HG03103 (cell line): Measurements from ENCODE around the gene PIK3R3.

Experiments
- ATAC-seq: cut with Tn5 transposase; IDR thresholded peaks from one replicate; pipeline ENCODE4 v1.9.1; 2021; ENCODE audit warnings: low read depth; ENCODE audit not compliant: unreplicated experiment

Gene PIK3R3

DNA sequence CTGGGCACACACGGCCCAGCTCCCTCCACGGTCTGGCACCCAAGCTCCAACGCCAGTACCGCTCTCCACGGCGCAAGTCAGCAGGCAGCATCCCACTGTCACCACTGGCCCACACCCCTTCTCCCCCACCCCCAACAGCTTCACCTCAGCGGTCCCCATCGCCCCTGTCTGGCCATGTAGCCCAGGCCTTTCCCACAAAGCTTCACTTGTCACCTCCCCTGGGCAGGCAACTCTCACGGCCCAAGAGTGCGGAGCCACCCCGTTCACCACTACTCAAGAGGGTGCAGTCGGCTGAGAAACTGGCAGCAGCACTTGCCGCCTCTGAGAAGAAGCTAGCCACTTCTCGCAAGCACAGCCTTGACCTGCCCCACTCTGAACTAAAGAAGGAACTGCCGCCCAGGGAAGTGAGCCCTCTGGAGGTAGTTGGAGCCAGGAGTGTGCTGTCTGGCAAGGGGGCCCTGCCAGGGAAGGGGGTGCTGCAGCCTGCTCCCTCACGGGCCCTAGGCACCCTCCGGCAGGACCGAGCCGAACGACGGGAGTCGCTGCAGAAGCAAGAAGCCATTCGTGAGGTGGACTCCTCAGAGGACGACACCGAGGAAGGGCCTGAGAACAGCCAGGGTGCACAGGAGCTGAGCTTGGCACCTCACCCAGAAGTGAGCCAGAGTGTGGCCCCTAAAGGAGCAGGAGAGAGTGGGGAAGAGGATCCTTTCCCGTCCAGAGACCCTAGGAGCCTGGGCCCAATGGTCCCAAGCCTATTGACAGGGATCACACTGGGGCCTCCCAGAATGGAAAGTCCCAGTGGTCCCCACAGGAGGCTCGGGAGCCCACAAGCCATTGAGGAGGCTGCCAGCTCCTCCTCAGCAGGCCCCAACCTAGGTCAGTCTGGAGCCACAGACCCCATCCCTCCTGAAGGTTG is 97.6 kb downstream of the PIK3R3 start:
- no peak for ATAC-seq

DNA sequence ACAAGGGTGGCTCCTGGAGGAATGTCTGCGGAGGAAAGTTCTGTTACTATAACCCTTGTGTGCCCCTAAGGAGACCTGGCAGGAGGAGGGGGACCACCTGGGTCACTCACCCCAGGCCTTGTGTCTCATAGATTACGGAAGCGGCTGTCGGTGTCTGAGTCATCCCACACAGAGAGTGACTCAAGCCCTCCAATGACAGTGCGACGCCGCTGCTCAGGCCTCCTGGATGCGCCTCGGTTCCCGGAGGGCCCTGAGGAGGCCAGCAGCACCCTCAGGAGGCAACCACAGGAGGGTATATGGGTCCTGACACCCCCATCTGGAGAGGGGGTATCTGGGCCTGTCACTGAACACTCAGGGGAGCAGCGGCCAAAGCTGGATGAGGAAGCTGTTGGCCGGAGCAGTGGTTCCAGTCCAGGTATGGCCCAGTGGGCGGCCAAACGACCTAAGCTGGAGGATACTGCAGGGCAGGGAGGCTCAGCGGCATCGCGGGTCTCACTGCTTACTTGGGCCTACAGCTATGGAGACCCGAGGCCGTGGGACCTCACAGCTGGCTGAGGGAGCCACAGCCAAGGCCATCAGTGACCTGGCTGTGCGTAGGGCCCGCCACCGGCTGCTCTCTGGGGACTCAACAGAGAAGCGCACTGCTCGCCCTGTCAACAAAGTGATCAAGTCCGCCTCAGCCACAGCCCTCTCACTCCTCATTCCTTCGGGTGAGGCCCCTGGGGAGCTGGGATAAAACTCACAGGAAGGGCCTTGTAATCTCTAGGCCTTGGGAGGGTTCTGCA is 101.4 kb downstream of the PIK3R3 start:
- ATAC-seq = no peak

DNA sequence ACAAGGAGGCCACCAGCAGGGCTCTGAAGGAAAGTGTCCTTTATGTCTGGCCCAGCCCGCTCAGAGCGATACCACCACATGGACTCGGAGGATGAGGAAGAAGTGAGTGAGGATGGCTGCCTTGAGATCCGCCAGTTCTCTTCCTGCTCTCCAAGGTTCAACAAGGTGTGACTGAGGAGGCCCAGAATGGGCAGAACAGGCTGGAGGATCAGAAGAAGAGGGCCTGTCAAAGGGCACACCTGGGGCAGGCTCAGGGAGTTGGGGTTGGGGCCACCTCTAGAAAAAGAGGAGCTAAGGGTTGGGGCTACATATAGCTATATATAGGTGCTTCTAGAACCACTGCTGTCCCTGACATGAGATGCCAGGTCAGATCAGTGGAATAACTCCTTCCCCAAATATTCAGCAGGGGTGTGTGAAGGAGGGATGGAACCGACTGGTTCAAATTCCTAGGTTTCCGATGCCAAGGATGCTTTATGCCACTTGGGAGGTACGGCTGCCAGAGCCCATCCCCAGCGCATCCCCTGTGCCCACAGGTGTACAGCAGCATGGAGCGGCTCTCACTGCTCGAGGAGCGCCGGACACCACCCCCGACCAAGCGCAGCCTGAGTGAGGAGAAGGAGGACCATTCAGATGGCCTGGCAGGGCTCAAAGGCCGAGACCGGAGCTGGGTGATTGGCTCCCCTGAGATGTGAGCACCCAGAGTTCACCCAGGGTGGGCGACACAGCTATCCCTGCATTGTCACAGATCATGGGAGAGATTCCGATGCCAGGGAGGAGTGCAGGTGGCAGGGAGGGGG is 102.2 kb downstream of the PIK3R3 start:
- ATAC-seq = no peak

DNA sequence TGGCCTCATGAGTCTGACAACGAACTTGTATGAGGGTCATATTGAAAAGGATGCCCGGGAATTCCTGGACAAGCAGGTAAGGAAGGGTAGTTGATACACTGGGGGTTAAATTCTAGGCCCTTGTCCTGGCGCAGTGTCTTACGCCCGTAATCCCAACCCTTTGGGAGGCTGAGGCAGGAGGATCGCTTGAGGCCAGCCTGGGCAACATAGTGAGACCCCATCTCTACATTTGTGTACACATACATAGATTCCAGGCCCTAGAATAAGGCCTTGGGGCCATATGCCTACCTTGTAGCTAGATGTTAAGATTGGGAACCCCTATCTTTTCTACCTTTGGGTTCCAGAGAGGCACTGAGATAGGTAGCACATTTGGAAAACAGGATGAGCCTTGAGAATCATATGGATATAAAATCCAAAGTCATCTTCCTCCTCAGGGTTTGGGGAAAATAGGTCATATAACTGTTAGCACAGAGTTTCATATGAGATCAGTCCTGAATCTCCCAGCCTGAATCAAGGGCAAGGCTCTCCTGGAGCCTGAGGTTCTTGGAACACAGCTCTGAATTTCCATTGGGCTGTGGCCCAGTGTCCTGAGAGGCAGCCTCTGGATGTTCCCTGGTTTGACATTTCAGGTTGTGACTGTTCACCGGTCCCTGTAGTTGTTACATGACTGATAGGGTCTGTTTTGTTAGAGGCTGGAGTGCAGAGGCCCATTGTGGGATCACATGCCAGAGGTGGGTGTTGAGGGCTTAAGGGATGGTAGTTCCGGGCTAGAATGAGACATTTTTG is 104.4 kb downstream of the PIK3R3 start:
- ATAC-seq = no peak

DNA sequence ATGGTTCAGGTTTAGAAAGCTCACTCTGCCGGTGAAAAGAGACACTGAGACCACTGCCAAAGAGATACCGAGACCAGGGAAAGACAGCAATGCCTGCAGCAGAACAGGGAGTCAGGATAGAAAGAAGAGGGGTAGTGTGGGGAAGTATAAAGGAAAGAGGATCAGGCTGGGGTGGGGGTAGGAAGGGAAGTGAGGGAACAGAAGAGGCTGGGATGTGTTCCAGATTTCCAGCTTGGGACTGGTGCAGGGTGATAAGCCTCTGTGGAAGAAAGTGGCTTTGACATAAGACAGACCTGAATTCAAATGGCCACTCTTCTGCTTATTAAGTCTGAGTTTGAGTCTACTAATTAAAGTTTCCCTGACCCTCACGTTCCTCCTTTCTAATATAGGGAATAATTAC is 105.9 kb downstream of the PIK3R3 start:
- no peak for ATAC-seq

DNA sequence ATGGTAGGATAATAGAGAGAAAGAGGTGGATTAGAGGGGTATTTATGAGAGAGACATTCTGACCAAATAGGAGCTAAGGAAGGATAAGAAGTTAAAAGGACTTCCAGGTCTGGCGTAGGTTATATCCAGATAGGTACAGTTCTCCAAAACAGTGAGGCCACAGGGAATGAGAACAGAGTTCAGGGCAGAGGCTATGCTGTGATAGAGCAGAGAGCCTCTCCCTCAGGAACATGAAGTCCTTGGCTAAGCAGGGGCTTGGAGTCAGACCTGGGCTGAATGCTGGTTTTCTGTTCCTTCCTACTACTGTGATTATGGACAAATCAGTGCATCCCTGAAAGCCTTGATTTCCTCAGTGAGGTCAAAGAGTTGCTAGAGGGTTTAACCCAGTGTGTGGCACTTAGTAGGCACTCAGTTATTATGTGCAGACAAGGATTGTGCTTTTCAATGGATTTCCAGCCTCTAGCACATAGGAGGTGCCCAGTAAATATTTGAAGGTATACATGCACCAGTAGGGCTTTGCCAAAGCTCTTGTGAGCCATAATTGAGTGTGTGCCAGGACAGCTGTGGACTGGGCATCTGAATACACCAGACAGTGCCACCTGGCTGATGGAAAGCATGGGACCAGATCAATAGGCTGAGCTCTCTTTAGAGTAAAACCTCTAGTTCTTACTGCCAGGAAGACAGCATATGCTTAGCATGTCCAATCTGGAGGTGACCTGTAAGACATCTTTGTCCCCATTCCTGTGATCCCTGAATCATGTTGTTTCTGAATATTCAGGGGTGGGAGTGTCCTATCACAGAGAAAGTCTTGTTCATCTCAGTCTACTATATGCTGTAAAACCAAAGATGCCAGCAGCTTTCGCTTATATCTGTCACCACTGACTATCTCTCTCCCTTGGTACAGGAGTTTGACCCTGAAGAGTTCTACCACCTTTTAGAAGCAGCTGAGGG is 111.1 kb downstream of the PIK3R3 start:
- no peak for ATAC-seq

DNA sequence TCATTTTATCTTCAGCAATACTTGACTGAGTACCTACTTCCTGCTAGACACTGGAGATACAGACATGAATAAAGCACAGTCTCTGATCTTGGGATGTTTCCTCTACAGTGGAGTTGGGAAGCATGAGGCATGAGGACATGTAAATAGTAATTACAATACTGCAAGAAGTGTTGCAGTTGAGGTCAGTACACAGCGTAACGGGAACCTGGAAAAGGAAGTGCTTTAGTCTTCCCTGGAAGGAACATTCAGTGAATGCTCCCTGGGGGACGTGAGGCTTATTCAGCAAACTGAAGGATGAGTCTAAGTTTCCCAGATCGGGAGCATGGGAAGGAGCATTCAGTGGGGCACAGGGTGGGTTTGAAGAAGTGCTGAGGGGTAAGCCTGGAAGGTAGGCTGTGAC is 112.4 kb downstream of the PIK3R3 start:
- no peak for ATAC-seq

DNA sequence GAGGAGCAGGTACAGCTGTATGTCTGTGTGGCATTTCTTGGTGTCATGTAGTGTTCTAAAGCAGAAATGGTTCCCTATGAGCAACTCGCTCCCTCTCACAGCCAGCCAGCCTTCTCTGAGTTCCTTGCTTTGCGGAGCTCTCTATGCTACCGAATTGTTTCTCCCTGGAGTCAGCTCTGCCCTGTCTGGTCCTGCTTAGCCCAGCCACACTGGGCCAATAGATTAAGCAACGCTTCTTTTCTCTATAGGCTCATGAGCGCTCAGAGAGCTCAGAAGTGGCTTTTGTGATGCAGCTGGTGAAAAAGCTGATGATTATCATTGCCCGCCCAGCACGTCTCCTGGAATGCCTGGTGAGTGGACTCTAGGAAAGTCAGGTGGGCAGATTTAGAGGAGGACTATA is 113.1 kb downstream of the PIK3R3 start:
- ATAC-seq = no peak

DNA sequence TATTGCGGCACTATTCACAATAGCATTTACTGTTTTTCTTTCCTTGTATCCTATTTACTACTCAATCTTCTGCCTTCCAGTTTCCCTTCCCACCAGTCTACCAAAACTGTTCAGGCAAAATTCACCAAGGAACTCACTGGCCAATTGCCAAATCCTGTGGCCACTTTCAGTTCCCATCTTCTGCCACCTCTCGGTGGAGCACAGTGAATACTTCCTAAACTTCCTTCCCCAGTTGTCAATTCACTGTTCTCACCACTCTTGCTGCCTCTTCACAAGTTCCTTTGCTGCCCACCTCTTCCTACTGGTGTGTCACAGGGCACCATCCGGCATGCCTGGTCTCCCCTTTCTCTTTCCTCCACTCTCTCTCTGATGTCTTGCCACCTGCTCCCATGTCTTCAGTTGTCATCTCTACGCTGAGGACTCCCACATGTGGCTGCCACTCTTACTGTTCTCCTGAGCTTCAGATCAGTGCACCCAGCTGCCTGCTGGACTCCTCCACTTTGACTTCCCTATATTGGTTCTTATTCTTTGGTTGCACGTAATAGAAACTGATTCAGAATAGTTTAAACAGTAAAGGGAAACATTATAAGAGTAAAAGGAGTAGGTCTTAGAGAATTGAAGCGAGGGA is 114.4 kb downstream of the PIK3R3 start:
- ATAC-seq = no peak

DNA sequence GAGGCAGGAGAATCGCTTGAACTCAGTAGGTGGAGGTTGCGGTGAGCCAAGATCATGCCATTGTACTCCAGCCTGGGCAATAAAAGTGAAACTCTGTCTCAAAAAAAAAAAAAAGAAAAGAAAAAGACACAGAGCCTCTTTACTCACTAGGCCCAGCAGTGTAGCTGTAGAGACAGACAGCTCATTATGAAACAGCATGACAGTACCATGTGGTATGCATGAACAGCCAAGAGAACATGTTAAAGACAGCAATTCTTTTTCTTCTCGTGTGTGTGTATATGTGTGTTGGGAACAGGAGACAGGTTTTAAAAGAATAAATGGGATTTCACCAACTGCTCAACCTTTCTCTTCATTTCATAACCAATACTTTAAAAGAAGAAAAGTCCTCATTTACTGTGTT is 118.8 kb downstream of the PIK3R3 start:
- ATAC-seq = no peak

DNA sequence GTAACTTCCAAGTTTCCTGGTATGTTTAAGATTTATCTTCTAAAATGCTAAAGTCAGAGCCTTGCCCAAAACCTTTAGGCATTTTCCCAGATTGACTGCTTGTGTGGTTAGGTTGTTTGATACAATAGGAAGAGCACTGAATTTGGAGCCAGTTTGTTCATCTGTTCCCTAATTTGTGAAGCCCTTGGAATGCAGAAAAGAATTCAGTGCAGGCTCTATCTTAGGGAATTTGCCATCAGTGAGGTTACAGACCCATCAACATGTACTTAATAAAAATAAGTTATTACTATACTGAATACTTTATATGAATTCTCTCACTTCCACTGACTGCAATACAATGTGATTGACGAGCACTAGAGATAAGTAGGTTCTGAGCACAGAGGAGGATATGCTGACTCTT is 120.2 kb downstream of the PIK3R3 start:
- ATAC-seq = no peak

DNA sequence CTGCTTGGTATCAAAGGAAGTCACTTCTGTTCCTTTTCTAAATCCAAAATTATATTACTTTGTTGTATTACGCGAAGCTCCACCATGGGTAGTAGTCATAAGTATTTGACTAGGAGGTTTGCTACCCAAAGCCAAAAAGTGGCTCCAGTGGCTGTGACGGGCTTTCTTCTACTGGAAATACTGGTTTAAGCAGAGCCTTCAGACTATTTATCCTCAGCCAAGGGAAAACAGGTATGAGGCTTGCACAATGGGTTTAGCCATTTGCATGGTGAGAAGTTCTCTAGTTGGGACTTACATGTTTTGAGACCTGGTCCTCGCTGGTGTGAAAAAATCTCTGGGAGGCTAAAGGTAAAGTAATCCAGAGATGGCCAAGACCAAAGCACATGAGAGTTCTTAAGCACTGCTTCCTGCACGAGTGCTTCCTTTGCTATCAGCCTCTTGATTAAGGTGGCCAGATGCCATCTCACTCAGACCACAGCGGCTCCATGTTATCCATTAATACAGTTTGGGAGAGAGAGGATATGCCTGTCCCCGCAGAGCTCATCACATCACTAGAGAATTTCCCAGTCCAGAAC is 121.2 kb downstream of the PIK3R3 start:
- ATAC-seq = no peak

DNA sequence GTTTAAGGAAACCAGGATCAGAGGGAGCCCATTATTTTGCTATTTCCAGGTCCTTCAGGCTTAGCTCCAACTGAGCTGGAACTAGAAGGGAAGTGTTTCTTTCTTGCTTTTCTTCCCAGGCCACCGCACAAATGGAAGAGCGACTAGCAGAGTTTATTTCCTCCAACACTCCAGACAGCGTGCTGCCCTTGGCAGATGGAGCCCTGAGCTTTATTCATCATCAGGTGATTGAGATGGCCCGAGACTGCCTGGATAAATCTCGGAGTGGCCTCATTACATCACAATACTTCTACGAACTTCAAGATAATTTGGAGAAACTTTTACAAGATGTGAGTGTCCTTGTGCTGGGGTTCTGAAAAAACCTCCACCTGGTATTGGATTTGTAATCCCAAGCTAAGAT is 121.8 kb downstream of the PIK3R3 start:
- no peak for ATAC-seq

DNA sequence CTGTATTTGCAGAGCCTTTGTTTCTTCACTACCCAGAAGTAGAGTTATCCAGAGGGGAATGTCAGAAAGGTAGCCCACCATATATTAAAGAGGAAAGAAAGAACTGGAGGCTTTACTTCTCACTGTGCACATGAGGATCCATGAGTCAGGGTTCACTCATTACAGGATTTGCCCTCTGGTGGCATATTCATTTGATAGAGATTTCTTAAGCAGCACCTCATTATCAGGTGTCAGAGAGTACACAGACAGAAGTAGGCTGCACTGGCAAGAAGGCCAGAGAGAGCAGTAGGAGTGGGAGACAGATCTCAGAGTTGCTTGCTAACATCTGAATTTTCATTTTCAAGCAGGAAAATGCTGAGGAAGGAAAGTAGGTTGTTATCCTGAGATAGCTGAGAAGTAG is 123.8 kb downstream of the PIK3R3 start:
- ATAC-seq = no peak

DNA sequence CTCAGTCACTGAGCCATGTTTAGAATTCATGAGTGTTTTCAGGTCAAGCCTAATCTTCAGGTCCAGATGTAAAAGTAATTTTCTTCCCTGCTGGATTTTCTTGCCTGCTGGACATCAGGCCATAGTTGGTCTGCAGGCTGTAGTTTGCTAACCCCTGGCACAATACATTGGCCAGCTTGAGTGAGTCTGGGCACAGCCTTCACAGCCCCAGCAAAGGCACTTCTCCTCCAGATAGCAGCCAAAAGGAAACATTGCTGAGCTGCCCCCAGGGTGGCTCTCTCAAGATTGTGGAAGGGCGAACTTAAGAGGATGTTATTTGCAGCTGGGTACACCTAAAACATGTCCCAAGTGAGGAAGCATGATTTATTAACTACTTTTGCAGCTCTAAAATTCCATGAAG is 126.8 kb downstream of the PIK3R3 start:
- ATAC-seq = no peak

DNA sequence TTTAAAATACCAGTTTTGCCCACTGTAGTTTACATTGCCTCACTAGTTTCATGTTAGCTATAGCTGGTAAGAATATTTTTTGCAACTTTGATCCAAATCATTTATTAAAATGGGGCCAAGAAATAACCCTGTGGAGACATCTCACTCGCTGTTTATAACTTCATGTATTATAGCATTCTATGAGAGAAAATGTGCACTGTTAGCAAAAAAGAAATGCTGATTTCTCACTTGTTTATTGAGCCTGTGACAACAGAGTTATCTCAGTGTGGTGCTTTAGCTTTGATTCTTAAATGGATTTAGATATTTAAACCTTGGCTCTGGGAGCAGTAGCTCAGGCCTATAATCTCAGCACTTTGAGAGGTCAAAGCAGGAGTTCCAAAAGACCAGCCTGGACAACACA is 127.9 kb downstream of the PIK3R3 start:
- ATAC-seq = no peak

DNA sequence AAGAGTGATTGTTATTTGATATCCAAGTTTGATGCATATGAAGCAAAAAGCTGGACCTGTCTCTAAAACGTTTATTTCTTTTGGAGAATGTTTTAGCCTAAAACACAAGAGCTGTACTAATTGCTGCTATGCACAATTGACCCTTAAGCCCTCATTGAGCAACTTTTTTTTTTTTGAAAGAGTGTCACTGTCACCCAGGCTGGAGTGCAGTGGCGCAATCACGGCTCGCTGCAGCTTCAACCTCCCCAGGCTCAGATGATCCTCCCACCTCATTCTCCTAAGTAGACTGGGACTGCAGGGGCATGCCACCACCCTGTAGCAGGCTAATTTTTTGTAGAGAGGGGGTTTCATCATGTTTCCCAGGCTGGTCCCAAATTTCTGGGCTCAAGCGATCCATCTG is 129.1 kb downstream of the PIK3R3 start:
- no peak for ATAC-seq

DNA sequence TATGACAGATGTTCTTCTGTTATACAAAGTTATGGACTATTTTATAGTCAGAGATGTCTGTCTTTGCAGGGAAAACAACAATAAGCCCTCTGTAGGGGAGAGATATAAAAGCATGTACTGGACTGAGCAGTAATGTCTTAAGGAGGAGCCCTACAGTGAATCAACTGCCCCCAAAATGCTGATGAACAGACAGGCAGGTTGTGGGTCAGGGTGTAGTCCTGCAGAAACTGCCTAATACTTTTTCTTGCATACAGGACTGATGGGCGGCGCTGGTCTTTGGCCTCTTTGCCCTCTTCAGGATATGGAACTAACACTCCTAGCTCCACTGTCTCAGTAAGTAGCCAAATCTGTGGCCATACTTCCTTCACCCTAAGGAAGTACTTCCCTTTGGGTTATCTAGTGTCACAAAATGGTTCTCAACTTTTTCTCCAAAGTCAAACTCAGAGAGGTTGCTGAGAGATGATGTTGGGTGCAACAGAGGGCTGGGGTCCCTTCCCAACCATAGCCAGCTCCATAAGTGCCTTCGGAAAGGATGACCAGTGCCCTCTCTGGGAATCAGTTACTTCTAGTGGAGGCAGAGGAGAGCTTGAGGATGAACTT is 129.8 kb downstream of the PIK3R3 start:
- ATAC-seq = no peak
